Esophagus muscularis mucosa (tissue), 4 donors: ENCODE results near the gene GPATCH2. TPM values are rescaled to one million over a fixed set of nuclear protein-coding genes. Genes with fewer than 3 reads are reported as not detected.

ENCODE experiments used
- DNase-seq: peaks from one replicate; pipeline ENCODE4 v3.0.0-alpha.2; 2017; ENCODE audit errors: extremely low spot score
- H3K27ac ChIP-seq, 4 donors: fragments of 200-600 bp; sonication (generic); replicated peaks in 1 of 4; 1 replicate in 3 of 4; 2 replicates in 1 of 4; pipeline ENCODE4 v1.5.1; 2016 to 2019; ENCODE audit warnings: mild to moderate bottlenecking in 1 of 4
- H3K27me3 ChIP-seq, 4 donors: fragments of 200-600 bp; sonication (generic); one replicate each; pipeline versions ENCODE4 v1.5.1 to v1.6.0; 2016 to 2019
- H3K36me3 ChIP-seq, 4 donors: fragments of 200-600 bp; sonication (generic); one replicate each; pipeline ENCODE4 v1.5.1; 2016 to 2019
- H3K4me1 ChIP-seq, 4 donors: fragments of 200-600 bp; sonication (generic); one replicate each; pipeline ENCODE4 v1.5.1; 2016 to 2019
- H3K4me3 ChIP-seq, 4 donors: fragments of 200-600 bp; sonication (generic); 1 replicate in 2 of 4; 2 replicates in 2 of 4; pipeline ENCODE4 v1.5.1; 2016 to 2019; ENCODE audit warnings: mild to moderate bottlenecking in 4 of 4, moderate library complexity in 1 of 4
- H3K9me3 ChIP-seq, 4 donors: fragments of 200-600 bp; sonication (generic); 1 replicate in 3 of 4; 2 replicates in 1 of 4; pipeline ENCODE4 v1.5.1; 2016 to 2019
- CTCF ChIP-seq, 3 experiments: fragments of 200-600 bp in 2 of 3; fragments of 450-650 bp in 1 of 3; sonication (generic) in 2 of 3; IDR thresholded peaks; one replicate each; pipeline ENCODE4 v1.5.1; 2017 to 2019; ENCODE audit warnings: antibody characterized with exemption in 3 of 3, mild to moderate bottlenecking in 2 of 3, moderate library complexity in 1 of 3
- EP300 ChIP-seq: sonication (generic); formaldehyde crosslinking; IDR thresholded peaks from one replicate; pipeline ENCODE4 v1.6.1; 2017; ENCODE audit warnings: antibody characterized with exemption
- POLR2A ChIP-seq: fragments of 450-650 bp; IDR thresholded peaks from one replicate; pipeline ENCODE4 v1.6.1; 2017; ENCODE audit warnings: antibody characterized with exemption, moderate library complexity, mild to moderate bottlenecking, low read depth
- POLR2AphosphoS5 ChIP-seq, 2 donors: sonication (generic); formaldehyde crosslinking; IDR thresholded peaks; one replicate each; pipeline ENCODE4 v1.6.1; 2017; ENCODE audit warnings: antibody characterized with exemption in 2 of 2
- WGBS: methylation state at CpG from one replicate; pipeline ENCODE4 v1.1.5; 2018; 5-methylcytosine and 5-hydroxymethylcytosine counted together
- intact Hi-C: fragments of 100-400 bp; cut with DNase I; formaldehyde crosslinking; loops from one replicate; pipeline ENCODE4 v1.15.1; 2023
- total RNA-seq, 4 donors: library from RNA; depleted of rRNA; stranded (reverse); fragments of >200 nt; gene quantifications; one replicate each; pipeline versions ENCODE4 v1.1.0 to v1.2.1, GENCODE V29; 2016

GPATCH2 gene
- total RNA-seq, 4 donors from 2014 or later = 10.0 to 15.7 (median 13.2) TPM

- no peaks in the 10 kb centered on the region for H3K9me3 ChIP-seq
- H3K4me3 ChIP-seq = no peak overlapping the region
- H3K27me3 ChIP-seq = no peaks in the 10 kb centered on the region
- no peak overlapping the region for H3K27ac ChIP-seq
- WGBS = 25% methylated on average over 3 of the region's 3 CpGs
- DNase-seq = no peak
- peaks cover 10 to 48% (median 38%) of the 10 kb centered on the region in 4 donors for H3K4me1 ChIP-seq
- TF ChIP-seq POLR2AphosphoS5 (IDR thresholded peaks at IDR 0.05) (no peak), EP300 (no peak), CTCF (IDR thresholded peaks at IDR 0.05) (no peak), POLR2A (no peak)
- no peaks in the 10 kb centered on the region for H3K36me3 ChIP-seq
- intact Hi-C loops = loop anchor here (5.0 kb wide), 1 partner anchor 595 kb away; no protein-coding TSS in a partner anchor
These were observed 3.5 kb downstream of the GPATCH2 start for GRCh38 chr1:217627431-217627830.

DNA sequence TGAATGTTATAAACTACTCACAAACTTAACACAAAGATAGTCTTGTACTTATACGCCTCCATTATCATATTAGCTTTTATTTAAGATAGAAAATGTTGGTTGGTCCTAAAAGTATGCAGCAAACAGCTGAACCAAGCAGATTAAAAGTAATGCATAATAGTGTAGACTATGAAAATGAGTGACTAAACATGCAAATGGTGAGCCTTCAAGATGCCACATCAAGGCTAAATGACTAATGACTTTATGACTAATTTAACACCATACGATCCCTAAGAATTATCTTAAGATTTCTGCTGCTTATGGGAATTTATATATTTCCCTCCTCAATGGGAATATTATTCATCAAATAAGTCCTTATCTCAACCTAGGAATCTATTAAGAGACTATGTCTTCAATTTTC lies 4.6 kb downstream of the GPATCH2 start:
- no peak for DNase-seq
- Histone ChIP-seq H3K27me3 (no peaks in the 10 kb centered on the region), H3K36me3 (no peaks in the 10 kb centered on the region), H3K4me1 (peaks cover 6 to 41% (median 32%) of the 10 kb centered on the region in 4 donors), H3K4me3 (no peak overlapping the region), H3K9me3 (no peaks in the 10 kb centered on the region), H3K27ac (no peak overlapping the region)
- intact Hi-C loops = loop anchor here (5.0 kb wide), 1 partner anchor 594 kb away; no protein-coding TSS in a partner anchor
- TF ChIP-seq CTCF (IDR thresholded peaks at IDR 0.05) = no peak
- TF ChIP-seq EP300 = no peak
- TF ChIP-seq POLR2A = no peak
- no peak for TF ChIP-seq POLR2AphosphoS5 (IDR thresholded peaks at IDR 0.05)
- 91% methylated on average over 2 of the region's 2 CpGs for WGBS

DNA sequence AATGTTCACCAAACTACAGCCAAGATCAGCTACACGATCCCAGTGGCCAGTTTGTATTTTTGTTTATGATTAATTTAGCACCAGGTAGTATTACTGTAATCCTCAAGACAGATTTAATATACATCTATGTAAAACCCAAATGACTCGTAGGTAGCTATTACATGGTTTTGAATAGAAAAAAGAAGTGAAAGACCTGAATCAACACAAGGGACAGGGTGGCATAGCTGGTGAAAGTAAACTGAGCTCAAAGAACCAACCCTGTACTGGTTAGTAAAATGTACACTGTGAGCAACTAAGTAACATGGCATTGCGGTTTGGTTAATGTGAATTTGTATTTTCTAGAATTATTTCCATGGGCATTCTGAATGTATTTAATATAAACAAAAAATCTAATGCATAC lies 8.8 kb downstream of the GPATCH2 start:
- intact Hi-C loops = no loop called here
- no peak for DNase-seq
- no peak overlapping the region for H3K27ac ChIP-seq
- no peaks in the 10 kb centered on the region for H3K9me3 ChIP-seq
- H3K36me3 ChIP-seq = peaks cover 3 to 19% (median 11%) of the 10 kb centered on the region in 4 donors
- 88% methylated on average over 3 of the region's 3 CpGs for WGBS
- no peaks in the 10 kb centered on the region for H3K27me3 ChIP-seq
- peaks cover 0 to 8% (median under 1%) of the 10 kb centered on the region in 4 donors for H3K4me1 ChIP-seq
- TF ChIP-seq POLR2A = no peak
- no peak for TF ChIP-seq POLR2AphosphoS5 (IDR thresholded peaks at IDR 0.05)
- TF ChIP-seq EP300 = no peak
- TF ChIP-seq CTCF (IDR thresholded peaks at IDR 0.05) = no peak
- H3K4me3 ChIP-seq = no peak overlapping the region

DNA sequence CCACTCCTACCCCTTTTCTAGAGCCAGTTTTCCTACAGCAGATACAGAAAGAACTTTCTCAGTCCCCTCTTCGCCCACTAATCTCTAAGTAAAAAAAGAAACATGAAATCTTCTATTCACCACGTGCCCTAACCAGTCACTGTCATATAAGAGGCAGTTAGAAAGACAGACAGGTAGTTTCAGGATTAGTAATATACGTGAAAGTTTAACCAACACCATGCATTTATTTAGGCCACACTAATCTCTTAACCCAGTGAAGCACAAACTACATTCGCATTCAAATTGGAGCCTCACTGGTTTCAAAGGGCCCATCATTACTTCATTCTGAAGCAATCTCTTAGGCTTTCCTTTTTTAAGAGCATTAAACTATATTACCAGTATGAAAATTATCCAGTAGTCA lies 10.1 kb downstream of the GPATCH2 start:
- Histone ChIP-seq H3K36me3 (peaks cover 3 to 19% (median 11%) of the 10 kb centered on the region in 4 donors), H3K27ac (no peak overlapping the region), H3K27me3 (no peaks in the 10 kb centered on the region), H3K4me3 (no peak overlapping the region), H3K9me3 (no peaks in the 10 kb centered on the region), H3K4me1 (no peaks in the 10 kb centered on the region)
- TF ChIP-seq POLR2AphosphoS5 (IDR thresholded peaks at IDR 0.05) (no peak), EP300 (no peak), CTCF (IDR thresholded peaks at IDR 0.05) (no peak), POLR2A (no peak)
- intact Hi-C loops = no loop called here
- no peak for DNase-seq
- 94% methylated on average over 4 of the region's 4 CpGs for WGBS

DNA sequence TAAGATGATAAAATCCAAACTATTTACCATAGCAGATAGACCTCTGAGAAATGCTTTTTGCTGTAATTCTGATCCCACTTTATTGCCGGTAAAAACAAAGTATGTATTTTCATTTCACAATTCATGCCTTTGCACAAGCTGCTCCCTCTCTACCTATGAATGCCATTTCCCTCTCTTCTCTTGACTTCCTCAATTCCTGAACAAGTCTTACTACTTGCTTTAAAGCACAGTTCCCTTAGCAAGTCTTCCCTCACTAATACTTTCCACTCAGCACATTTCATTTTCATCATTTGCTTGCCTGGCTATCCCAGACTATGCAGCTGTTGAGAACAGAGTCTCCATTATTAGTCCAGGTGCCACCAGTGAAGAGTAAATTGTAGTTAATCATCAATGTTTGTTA lies 13.8 kb downstream of the GPATCH2 start:
- no peak overlapping the region for H3K4me3 ChIP-seq
- intact Hi-C loops = no loop called here
- 89% methylated on average over 1 of the region's 1 CpG for WGBS
- H3K9me3 ChIP-seq = no peaks in the 10 kb centered on the region
- H3K27ac ChIP-seq = no peak overlapping the region
- H3K36me3 ChIP-seq = peaks cover 4 to 19% (median 11%) of the 10 kb centered on the region in 4 donors
- DNase-seq = no peak
- no peaks in the 10 kb centered on the region for H3K27me3 ChIP-seq
- TF ChIP-seq POLR2A (no peak), EP300 (no peak), CTCF (IDR thresholded peaks at IDR 0.05) (no peak), POLR2AphosphoS5 (IDR thresholded peaks at IDR 0.05) (no peak)
- no peaks in the 10 kb centered on the region for H3K4me1 ChIP-seq
